CD4-positive, alpha-beta T cell treated with Interleukin-4 for 4 hours (primary cell): Measurements from ENCODE around the gene TNRC18.
"Not testable (repeated sequence)": the region's sequence is repeated elsewhere in the genome, so short reads cannot be mapped to it uniquely, and the experiment has no call there.

Experiments
- DNase-seq: peaks from one replicate; pipeline ENCODE4 v3.0.0-alpha.2; 2020

The TNRC18 gene

GRCh38 chr7:5345671-5346070, 78.0 kb downstream of the TNRC18 start:
- no peak for DNase-seq

DNA sequence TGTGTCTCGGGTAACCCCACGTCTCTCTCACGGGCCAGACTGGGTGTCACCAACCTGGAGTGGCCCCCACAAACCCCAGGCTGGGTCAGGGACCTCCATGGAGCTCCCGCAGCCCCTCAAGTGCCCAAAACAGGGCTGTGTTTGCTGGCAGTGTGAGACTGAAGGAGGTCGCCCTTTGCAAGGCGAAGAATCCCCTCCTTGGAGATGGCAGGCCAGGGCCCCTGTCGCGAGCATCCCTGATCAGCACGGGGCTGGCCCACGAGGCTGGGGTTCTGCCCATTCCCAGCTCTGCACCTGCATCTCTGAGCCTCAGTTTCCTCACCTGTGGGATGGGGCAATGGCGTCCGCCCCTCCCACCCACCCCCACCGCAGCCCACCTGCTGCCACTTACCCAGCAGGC, 78.5 kb downstream of the TNRC18 start:
- no peak for DNase-seq

DNA sequence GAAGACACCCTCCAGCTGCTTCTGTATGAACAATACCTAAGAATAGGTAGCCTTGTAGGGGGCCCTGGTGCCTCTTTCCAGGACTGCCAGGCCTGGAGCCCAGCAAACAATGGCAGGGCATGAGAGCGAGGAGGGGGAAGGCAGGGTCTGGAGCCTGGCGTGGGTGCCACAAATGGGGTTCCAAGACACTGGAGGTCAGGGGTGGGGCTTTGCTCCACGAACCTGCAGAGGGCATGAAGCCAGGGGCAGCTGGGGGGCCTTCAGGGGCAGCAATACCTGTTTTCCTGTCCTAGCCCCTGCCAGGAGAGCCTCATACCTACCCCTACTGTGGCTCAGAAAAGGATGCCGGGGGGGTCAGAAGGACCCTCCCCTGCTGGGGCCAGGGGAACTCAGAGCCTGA, 79.3 kb downstream of the TNRC18 start:
- DNase-seq: no peak

GRCh38 chr7:5343884-5344283, 79.8 kb downstream of the TNRC18 start:
- no peak for DNase-seq

DNA sequence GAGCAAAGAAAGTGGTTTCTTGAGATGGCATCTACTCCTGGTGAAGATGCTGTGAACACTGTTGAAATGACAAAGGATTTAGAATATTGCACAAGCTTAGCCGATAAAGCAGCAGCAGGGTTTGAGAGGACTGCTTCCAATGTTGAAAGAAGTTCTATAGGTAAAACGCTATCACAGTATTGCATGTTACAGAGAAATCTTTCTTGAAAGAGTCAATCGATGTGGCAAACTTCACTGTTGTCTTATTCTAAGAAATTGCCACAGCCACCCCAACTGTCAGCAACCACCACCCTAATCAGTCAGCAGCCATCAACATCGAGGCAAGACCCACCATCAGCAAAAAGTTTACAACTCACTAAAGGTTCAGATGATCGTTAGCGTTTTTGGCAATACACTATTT, 81.0 kb downstream of the TNRC18 start:
- DNase-seq: no peak

- no peak for DNase-seq
These were observed 83.7 kb downstream of the TNRC18 start for GRCh38 chr7:5339955-5340354.

- no peak for DNase-seq
These were observed 86.6 kb downstream of the TNRC18 start for GRCh38 chr7:5337047-5337446.

- no peak for DNase-seq
These were observed 89.0 kb downstream of the TNRC18 start for GRCh38 chr7:5334671-5335070.

DNA sequence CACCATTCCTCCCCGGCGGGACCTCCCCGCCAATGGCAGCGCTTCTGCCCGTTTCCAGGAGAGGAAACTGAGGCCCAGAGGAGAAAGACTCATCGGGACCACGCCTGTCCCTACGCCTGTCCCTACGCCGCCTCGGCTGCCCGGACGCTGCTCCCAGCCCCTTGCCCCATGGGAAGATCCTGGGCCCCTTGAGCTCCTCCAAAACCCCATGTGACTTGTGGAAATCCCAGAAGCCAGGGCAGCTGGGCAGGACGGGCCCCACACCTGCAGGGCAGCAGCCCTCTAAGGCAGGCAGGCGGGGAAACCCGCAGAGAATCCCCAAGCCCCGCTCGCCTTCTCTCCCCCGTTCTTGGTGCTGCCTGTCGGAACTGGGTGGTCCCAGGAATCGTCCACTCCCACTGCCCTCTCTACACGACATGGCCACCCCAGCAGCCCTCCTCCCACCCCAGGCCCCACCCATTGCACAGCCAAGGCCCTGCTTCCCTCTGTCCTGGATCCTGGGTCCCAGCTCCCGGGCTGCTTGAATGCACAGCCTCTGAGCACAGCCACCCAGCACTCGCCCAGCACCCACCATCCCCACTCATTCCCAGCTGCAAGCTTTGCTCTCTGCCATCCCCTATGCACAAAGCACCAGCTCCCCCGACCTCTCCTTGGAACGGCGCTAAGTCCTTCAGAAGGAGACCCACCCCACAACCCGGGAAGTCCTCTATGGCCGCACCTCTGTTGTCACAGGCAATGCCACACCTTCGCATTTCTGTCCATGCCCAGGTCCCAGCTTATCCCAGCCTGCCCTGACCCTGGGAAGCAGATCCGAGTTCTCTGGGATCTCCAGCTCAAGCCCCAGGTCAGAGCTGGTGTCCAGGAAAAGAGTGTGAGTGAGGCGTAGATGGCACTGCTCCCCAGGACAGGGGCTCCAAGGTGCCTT, 90.3 kb downstream of the TNRC18 start:
- no peak for DNase-seq

DNA sequence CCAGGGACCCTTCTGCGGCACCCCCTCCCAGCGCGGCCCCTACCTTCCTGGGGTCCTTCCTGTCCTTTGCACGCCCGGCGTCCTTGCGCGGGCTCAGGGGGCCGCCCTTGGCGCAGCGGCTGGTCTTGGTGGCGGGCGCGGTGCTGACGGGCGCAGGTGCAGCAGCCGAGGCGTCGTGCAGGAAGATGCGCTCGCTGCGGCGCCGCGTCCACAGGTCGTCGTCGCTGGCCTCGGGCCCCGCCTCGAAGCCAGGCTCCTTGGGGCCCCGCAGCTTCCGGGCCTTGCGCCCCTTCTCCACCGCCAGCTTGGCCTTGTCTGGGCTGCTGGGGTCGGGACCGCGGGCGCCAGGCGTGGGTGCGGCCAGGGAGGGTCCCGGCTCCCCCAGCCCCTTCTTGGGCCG, 91.1 kb downstream of the TNRC18 start:
- DNase-seq: no peak

GRCh38 chr7:5330288-5330687, 93.3 kb downstream of the TNRC18 start:
- DNase-seq: no peak

- DNase-seq: no peak
These were observed 98.7 kb downstream of the TNRC18 start for GRCh38 chr7:5324961-5325360.

DNA sequence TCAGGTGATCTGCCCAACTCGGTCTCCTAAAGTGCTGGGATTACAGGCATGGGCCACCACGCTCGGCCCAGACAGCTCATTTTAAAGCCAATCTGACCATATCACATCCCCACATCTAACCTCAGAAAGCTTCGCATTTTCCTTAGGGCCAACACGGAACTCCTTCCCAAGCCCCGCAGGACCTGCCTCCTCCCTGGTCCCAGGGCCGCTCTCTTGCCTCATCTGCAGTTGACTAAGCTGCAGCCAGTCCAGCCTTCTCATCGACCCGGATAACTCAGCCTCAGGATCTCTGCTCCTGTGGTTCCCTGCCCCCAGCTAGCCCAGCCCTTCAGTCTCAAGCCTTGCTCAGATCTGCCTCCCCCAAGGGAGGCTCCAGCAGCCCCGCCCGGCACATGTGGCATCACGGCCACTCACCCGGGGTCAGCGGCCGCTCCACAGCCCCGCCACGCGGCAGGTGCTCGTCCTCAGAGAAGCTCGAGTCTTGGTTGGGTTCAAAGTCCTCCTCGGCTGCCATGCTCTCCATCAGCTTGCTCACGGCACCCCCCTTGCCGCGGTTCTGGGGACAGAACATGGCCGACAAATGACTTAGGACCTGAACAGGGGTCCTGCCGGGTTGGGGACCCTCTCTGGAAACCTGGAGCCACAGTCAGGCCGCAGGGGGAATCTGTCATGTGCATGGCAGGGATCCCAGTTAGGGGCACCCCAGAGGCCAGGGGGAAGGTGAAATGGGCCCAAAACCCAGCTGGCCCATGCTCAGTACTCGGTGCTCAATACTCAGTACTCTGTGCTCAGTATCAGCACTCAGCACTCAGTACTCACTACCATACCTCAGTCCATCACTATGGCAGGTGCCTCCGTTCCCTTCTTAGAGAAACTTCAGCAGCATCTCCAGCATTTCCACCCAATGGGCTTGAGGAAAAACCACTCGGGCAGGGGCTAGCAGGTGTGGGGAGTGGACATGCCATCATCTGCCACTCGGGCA, 99.5 kb downstream of the TNRC18 start:
- DNase-seq: not testable (repeated sequence)

GRCh38 chr7:5322621-5323410, 100.8 kb downstream of the TNRC18 start:
- no peak for DNase-seq

GRCh38 chr7:5320802-5321396, 102.7 kb downstream of the TNRC18 start:
- no peak for DNase-seq

GRCh38 chr7:5320391-5320790, 103.2 kb downstream of the TNRC18 start:
- DNase-seq: no peak

DNA sequence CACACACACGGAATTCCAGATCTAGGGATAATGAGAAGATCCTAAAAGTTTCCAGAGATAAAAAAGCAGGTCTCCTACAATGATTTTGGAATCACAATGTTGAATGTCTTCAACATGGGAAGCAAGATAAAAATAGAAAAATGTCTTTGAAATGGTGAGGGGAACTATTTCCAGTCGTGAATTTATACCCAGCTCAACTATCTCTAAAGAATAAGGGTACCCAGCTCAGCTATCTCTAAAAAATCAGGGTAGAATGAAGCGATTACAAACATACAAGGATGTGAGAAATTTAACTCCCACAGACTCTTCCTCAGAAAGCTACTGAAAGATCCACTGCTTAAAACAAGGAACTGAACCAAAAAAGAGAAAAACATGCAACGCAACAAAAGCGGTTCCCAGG, 105.0 kb downstream of the TNRC18 start:
- DNase-seq: not testable (repeated sequence)

DNA sequence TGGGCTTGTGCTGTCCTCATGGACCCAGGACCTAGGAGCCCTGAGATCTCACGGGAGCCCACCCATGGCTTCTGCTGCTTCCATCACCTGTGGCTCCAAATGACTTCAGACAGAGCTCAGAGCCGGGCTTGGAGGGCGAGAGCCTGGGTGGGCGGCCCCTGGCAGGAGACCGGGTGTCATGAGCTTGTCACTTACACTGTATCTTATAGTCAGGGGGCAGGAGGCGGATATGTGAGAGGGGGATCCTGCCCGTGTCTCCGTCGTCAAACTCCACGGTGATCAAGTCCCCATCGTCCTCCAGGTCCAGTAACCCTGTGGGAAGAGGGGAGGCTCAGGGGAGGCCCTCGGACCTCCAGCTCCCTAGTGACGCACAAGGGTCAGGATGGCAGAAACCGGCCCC, 107.9 kb downstream of the TNRC18 start:
- no peak for DNase-seq

DNA sequence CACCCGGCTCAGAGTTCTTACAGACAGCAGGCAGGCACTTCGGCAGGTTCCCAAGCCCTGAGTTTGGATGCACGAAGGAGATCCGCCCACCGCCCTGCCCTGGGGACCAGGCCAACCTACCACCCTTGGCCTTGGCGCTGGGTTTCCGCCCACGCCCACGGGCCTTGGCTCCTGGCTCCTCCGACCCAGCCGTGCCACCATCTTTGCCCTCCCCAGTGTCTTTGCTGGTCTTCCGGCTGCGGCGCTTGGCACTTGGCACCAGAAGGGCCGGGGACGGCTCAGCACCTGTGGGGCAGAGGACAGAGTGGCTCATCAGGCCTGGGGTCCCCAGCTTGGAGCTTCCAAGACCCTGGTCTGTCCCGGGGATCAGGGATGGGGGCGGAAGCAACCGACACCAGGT, 108.8 kb downstream of the TNRC18 start:
- no peak for DNase-seq

GRCh38 chr7:5313076-5313885, 110.4 kb downstream of the TNRC18 start:
- not testable (repeated sequence) for DNase-seq

- not testable (repeated sequence) for DNase-seq
These were observed 111.2 kb downstream of the TNRC18 start for GRCh38 chr7:5312276-5313070.
